Testis (tissue), 3 donors: ENCODE measurements around the gene USP49. TPM values are rescaled to one million over a fixed set of nuclear protein-coding genes. Genes with fewer than 3 reads are reported as not detected.

Source experiments
- DNase-seq: peaks from one replicate; pipeline ENCODE4 v3.0.0-alpha.2; 2019
- H3K27ac ChIP-seq, 2 donors: fragments of 200-600 bp; sonication (generic); one replicate each; pipeline ENCODE4 v1.5.1; 2019
- H3K27me3 ChIP-seq: fragments of 200-600 bp; sonication (generic); one replicate; pipeline ENCODE4 v1.5.1; 2019
- H3K36me3 ChIP-seq: fragments of 200-600 bp; sonication (generic); one replicate; pipeline ENCODE4 v1.5.1; 2017; ENCODE audit warnings: low read depth; ENCODE audit errors: missing control alignments
- H3K4me1 ChIP-seq: fragments of 200-600 bp; sonication (generic); one replicate; pipeline ENCODE4 v1.5.1; 2019
- H3K4me3 ChIP-seq, 2 donors: fragments of 200-600 bp; sonication (generic); one replicate each; pipeline ENCODE4 v1.5.1; 2017 to 2019
- H3K9me3 ChIP-seq: fragments of 200-600 bp; sonication (generic); one replicate; pipeline ENCODE4 v1.5.1; 2017
- POLR2A ChIP-seq: fragments of 450-650 bp; IDR thresholded peaks from one replicate; pipeline ENCODE4 v1.6.1; 2017; ENCODE audit warnings: antibody characterized with exemption, mild to moderate bottlenecking, moderate library complexity
- WGBS, 2 donors: methylation state at CpG; one replicate each; pipeline ENCODE4 v1.1.5; 2018; 5-methylcytosine and 5-hydroxymethylcytosine counted together
- intact Hi-C: fragments of 100-400 bp; cut with DNase I; formaldehyde crosslinking; loops from one replicate; pipeline ENCODE4 v1.15.1; 2023; ENCODE audit warnings: low total_unique reads
- polyA plus RNA-seq: library from polyadenylated mRNA; stranded (reverse); fragments of 350-450 nt; fragmentation: Illumina TruSeq; extraction: RNeasy Lipid Tissue Mini Kit (QIAGEN cat#74804); gene quantifications from one replicate; pipeline ENCODE4 v1.2.3, GENCODE V29; 2014; ENCODE audit warnings: low read depth, low replicate concordance; ENCODE audit not compliant: insufficient read depth
- total RNA-seq, 2 donors: library from RNA; depleted of rRNA; stranded (reverse); fragments of >200 nt; gene quantifications; one replicate each; pipeline ENCODE4 v1.2.3, GENCODE V29; 2016
- TF ChIP-seq, protein P1 (sequence below), 3 experiments: fragments of 450-650 bp in 2 of 3; fragments of 200-600 bp in 1 of 3; sonication (generic) in 1 of 3; IDR thresholded peaks; one replicate each; pipeline ENCODE4 v1.5.1; 2016 to 2019; ENCODE audit warnings: antibody characterized with exemption in 3 of 3, mild to moderate bottlenecking in 2 of 3, moderate library complexity in 1 of 3

Gene USP49
- total and polyA plus RNA-seq, 3 donors from 2014 or later = 9.3 to 26.3 (median 19.7) TPM

DNA sequence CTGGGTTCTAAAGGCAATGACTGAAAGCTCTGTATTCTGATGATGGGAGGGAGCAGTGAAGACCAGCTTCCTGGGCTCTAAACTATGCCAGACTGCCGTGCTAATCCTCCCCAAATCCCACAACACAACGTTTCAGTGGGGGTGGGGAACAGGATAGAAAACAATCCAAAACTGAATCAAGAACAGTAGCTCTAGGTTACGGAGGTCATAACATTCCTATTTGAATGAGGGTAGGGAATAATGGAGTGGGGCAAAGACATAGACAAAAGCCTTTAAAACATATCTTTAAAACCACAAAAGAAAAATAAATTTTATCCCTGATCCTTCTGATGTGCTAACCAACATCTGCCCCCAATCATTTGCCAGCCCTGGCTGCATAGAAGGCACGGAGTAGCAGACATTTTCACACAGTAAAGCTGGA, 7.8 kb downstream of the USP49 start:
- Histone ChIP-seq H3K36me3 (no peaks in the 10 kb centered on the region), H3K4me3 (no peak overlapping the region), H3K4me1 (no peaks in the 10 kb centered on the region), H3K9me3 (no peaks in the 10 kb centered on the region), H3K27me3 (no peaks in the 10 kb centered on the region), H3K27ac (no peak overlapping the region)
- DNase-seq = no peak
- WGBS, 2 donors = 72% methylated on average over 4 of the region's 4 CpGs
- no peak for TF ChIP-seq POLR2A
- TF ChIP-seq, protein P1, sequence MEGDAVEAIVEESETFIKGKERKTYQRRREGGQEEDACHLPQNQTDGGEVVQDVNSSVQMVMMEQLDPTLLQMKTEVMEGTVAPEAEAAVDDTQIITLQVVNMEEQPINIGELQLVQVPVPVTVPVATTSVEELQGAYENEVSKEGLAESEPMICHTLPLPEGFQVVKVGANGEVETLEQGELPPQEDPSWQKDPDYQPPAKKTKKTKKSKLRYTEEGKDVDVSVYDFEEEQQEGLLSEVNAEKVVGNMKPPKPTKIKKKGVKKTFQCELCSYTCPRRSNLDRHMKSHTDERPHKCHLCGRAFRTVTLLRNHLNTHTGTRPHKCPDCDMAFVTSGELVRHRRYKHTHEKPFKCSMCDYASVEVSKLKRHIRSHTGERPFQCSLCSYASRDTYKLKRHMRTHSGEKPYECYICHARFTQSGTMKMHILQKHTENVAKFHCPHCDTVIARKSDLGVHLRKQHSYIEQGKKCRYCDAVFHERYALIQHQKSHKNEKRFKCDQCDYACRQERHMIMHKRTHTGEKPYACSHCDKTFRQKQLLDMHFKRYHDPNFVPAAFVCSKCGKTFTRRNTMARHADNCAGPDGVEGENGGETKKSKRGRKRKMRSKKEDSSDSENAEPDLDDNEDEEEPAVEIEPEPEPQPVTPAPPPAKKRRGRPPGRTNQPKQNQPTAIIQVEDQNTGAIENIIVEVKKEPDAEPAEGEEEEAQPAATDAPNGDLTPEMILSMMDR (IDR thresholded peaks at IDR 0.05) = no peak
- intact Hi-C loops = no loop called here

DNA sequence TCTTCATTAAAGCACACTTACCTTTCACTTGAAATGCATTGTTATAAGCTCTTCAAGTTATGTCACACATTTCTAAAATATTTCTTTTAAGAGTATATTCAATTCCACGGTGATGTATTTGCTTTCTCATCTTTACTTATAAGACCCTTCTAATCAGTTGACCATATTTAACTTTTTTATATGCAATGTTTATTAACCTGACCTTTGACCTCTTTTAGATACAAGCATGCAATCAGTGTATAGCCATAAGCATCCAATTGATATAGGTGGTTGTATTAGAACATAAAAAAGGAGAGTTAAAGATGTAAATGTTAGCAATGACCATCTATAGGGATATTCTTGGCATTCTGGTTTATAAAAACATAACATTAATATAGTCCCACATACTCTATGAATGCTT, 9.2 kb downstream of the USP49 start:
- WGBS, 2 donors = 95 to 96% methylated on average over 1 of the region's 1 CpG
- Histone ChIP-seq H3K9me3 (no peaks in the 10 kb centered on the region), H3K4me3 (no peak overlapping the region), H3K36me3 (no peaks in the 10 kb centered on the region), H3K4me1 (no peaks in the 10 kb centered on the region), H3K27ac (no peak overlapping the region), H3K27me3 (no peaks in the 10 kb centered on the region)
- intact Hi-C loops = no loop called here
- no peak for DNase-seq
- TF ChIP-seq, protein P1 (IDR thresholded peaks at IDR 0.05) = no peak
- no peak for TF ChIP-seq POLR2A

DNA sequence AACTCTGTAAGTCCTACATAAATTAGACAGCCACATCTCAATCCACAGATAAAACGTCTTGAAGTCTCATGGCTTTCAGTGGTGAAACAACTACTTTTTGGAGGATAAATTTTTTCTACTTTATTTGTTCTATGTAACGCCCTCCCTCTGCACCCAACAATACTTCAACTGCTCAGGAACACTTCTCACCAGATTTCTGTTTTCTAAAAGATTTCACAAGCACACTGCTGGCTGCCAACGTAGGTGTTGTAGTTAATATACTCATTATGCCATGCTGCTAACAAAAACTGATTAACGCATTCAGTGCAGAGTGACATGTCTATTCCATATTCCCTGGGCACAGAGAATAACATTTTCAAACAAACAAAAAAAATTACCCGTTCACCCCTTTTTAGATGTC, 10.2 kb downstream of the USP49 start:
- H3K9me3 ChIP-seq = no peaks in the 10 kb centered on the region
- no peak overlapping the region for H3K4me3 ChIP-seq
- DNase-seq = no peak
- WGBS, 2 donors = 90% methylated on average over 5 of the region's 5 CpGs
- no peak overlapping the region for H3K27ac ChIP-seq
- H3K4me1 ChIP-seq = no peaks in the 10 kb centered on the region
- no peaks in the 10 kb centered on the region for H3K27me3 ChIP-seq
- no peaks in the 10 kb centered on the region for H3K36me3 ChIP-seq
- intact Hi-C loops = no loop called here
- TF ChIP-seq, protein P1 (IDR thresholded peaks at IDR 0.05) = no peak
- no peak for TF ChIP-seq POLR2A

DNA sequence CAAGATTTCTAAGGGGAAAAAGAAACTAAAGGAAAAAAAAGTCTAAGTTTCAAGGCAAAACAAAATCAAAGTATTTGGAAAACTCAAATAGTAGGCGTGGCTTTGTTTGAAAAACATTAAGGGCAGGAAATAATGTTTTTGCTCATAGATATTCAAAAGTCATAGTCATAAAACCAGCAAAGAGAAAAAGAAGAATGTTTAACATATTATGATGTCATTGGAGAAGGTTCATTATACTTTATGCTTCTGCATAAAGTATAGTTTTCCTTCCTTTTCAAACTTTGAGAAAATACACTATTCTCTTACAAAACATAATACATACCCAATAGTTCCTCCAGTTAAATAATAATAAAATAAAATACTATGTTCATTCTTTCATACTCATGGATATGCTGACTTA, 13.7 kb downstream of the USP49 start:
- H3K27me3 ChIP-seq = no peaks in the 10 kb centered on the region
- intact Hi-C loops = no loop called here
- no peaks in the 10 kb centered on the region for H3K36me3 ChIP-seq
- no peak overlapping the region for H3K27ac ChIP-seq
- no peak overlapping the region for H3K4me3 ChIP-seq
- no peaks in the 10 kb centered on the region for H3K4me1 ChIP-seq
- no peaks in the 10 kb centered on the region for H3K9me3 ChIP-seq
- 90 to 92% methylated on average over 1 of the region's 1 CpG for WGBS, 2 donors
- TF ChIP-seq, protein P1 (IDR thresholded peaks at IDR 0.05) = no peak
- TF ChIP-seq POLR2A = no peak
- no peak for DNase-seq

DNA sequence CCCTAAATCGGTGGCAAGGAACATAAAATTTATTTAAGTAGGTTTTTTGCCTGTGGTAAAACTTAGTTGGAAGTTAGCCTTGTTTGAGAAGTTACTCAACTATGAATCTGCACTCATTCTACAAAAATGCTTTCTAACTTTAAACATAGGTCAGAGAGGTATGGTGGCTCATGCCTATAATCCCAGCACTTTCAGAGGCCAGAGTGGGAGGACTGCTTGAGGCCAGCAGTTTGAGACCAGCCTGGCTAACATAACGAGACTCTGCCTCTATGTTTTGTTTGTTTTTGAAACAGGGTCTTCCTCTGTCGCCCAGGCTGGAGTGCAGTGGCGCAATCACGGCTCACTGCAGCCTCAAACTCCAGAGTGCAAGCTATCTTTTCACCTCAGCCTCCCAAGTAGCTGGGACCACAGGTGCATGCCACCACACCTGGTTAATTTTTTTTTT, 16.2 kb downstream of the USP49 start:
- no peaks in the 10 kb centered on the region for H3K27me3 ChIP-seq
- DNase-seq = no peak
- H3K9me3 ChIP-seq = no peaks in the 10 kb centered on the region
- H3K36me3 ChIP-seq = no peaks in the 10 kb centered on the region
- no peak overlapping the region for H3K4me3 ChIP-seq
- 77 to 83% methylated on average over 5 of the region's 5 CpGs for WGBS, 2 donors
- H3K4me1 ChIP-seq = no peaks in the 10 kb centered on the region
- intact Hi-C loops = no loop called here
- no peak overlapping the region for H3K27ac ChIP-seq
- TF ChIP-seq, protein P1 (IDR thresholded peaks at IDR 0.05) = no peak
- TF ChIP-seq POLR2A = no peak
